Colonic mucosa (tissue), 4 donors: ENCODE data around the gene COMMD2. TPM values are rescaled to one million over a fixed set of nuclear protein-coding genes. Genes with fewer than 3 reads are reported as not detected.

ENCODE experiments used
- DNase-seq: peaks from one replicate; pipeline ENCODE4 v3.0.0-alpha.2; 2020
- H3K27ac ChIP-seq: fragments of 200-600 bp; one replicate; pipeline ENCODE4 v1.8.0; 2021
- H3K27me3 ChIP-seq: fragments of 200-600 bp; one replicate; pipeline ENCODE4 v1.8.0; 2021
- H3K36me3 ChIP-seq: fragments of 200-600 bp; one replicate; pipeline ENCODE4 v1.8.0; 2021
- H3K4me1 ChIP-seq: fragments of 200-600 bp; one replicate; pipeline ENCODE4 v1.8.0; 2021; ENCODE audit warnings: mild to moderate bottlenecking
- H3K4me3 ChIP-seq: fragments of 200-600 bp; one replicate; pipeline ENCODE4 v1.8.0; 2021
- H3K9ac ChIP-seq, 2 donors: one replicate each; pipeline ENCODE4 v1.7.0; 2013; ENCODE audit warnings: control low read depth in 2 of 2, low read depth in 2 of 2, low read length in 2 of 2
- H3K9me3 ChIP-seq: fragments of 200-600 bp; one replicate; pipeline ENCODE4 v1.8.0; 2021
- intact Hi-C: fragments of 100-400 bp; cut with DNase I; formaldehyde crosslinking; loops from one replicate; pipeline ENCODE4 v1.14.1; 2022
- total RNA-seq, 2 donors: library from RNA; stranded (reverse); fragmentation: NEBNext Ultra II Directional in 1 of 2; extraction: Animal tissue kit (Norgen Biotek cat#: 25700) in 1 of 2; gene quantifications; one replicate each; pipeline ENCODE4 v1.2.1, GENCODE V29; 2021
- TF ChIP-seq, protein P1 (sequence below): fragments of 200-600 bp; IDR thresholded peaks from one replicate; pipeline ENCODE4 v1.8.0; 2022; ENCODE audit warnings: antibody characterized with exemption, mild to moderate bottlenecking
- donor health status: healthy.
- donor health status: DM: no; HTN: no; CAD: no.
- donor health status: DM: no; HTN: no; CAD: no.

COMMD2 gene
- total RNA-seq, 2 donors from 2014 or later: 22.5 to 30.7 TPM

DNA sequence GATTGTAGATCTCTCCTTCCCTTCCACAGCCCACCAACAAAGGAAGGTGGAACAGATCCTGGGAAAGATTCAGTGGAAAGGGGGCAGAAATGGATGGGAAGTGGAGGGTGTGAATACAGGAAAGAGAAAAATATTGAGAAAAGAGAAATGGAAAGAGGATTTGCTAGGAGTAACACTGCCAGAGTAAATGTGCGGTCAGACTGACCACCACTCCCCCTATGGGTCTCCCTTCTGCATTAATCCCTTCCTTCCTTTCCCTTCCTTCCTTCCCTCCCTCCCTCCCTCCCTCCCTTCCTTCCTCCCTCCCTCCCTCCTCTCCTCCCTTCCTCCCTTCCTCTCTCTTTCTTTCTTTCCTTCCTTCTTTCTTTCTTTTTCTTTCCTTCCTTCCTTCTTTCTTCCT, 12.0 kb upstream of the COMMD2 start:
- DNase-seq: no peak
- H3K36me3 ChIP-seq: no peaks in the 10 kb centered on the region
- no peaks in the 10 kb centered on the region for H3K9me3 ChIP-seq
- no peaks in the 10 kb centered on the region for H3K4me1 ChIP-seq
- intact Hi-C loops: no loop called here
- peaks cover 9% of the 10 kb centered on the region for H3K27me3 ChIP-seq
- no peak overlapping the region for H3K27ac ChIP-seq
- H3K9ac ChIP-seq: no peak overlapping the region
- no peak overlapping the region for H3K4me3 ChIP-seq
- TF ChIP-seq, protein P1, sequence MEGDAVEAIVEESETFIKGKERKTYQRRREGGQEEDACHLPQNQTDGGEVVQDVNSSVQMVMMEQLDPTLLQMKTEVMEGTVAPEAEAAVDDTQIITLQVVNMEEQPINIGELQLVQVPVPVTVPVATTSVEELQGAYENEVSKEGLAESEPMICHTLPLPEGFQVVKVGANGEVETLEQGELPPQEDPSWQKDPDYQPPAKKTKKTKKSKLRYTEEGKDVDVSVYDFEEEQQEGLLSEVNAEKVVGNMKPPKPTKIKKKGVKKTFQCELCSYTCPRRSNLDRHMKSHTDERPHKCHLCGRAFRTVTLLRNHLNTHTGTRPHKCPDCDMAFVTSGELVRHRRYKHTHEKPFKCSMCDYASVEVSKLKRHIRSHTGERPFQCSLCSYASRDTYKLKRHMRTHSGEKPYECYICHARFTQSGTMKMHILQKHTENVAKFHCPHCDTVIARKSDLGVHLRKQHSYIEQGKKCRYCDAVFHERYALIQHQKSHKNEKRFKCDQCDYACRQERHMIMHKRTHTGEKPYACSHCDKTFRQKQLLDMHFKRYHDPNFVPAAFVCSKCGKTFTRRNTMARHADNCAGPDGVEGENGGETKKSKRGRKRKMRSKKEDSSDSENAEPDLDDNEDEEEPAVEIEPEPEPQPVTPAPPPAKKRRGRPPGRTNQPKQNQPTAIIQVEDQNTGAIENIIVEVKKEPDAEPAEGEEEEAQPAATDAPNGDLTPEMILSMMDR: no peak

DNA sequence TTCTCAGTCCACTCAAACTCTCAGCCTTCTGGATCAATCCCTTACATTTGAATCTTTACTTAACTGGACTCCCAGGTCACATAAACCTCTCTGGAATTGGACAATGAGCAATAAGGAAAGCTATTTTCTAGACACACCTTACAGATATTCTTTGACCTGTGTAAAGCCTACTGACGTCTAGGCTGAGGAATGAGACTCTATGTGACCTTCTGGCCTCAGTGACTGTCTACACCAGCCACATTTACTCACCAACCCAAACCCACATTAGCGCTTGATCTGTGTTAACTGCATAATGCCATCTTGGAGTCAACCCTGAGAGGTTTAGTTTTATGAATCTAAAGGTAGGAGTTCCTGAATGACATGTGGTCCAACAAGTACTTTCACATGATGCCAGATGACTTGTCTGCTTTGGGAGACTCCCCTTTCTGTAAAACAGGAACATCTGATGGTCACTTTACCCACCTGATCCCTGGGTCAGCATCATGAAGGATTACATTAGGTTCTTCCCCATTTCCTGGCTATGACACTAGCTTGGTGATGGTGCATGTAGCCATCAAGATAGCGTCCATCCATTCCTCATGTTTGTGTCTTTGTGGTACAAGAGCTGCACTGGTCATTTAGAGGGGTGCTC, 11.4 kb upstream of the COMMD2 start:
- Histone ChIP-seq H3K9ac (no peak overlapping the region), H3K4me3 (no peak overlapping the region), H3K27me3 (peaks cover 9% of the 10 kb centered on the region), H3K27ac (no peak overlapping the region), H3K36me3 (no peaks in the 10 kb centered on the region), H3K9me3 (no peaks in the 10 kb centered on the region), H3K4me1 (no peaks in the 10 kb centered on the region)
- TF ChIP-seq, protein P1: no peak
- intact Hi-C loops: no loop called here
- no peak for DNase-seq

DNA sequence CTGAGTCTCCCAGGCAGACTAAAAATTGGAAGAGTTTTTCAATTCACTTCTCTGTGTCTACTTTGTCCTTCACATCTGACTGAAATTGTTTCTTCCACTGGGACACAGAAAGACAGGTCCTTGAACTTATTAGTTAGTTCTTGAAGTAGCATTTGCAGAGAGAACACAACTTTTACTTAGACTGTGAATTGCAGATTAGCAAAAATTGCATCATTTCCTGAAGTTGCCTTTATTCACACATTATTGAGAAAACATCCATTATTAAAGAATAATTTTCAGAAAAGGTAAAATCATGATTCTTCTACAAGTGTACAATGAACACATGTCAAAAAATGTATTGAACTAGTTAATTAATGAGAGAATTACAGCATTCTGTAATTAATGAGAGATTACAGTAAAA, 1.4 kb upstream of the COMMD2 start:
- no peak for DNase-seq
- TF ChIP-seq, protein P1: no peak
- no peaks in the 10 kb centered on the region for H3K27me3 ChIP-seq
- no peak overlapping the region for H3K27ac ChIP-seq
- peaks cover 5% of the 10 kb centered on the region for H3K36me3 ChIP-seq
- H3K9ac ChIP-seq: no peak overlapping the region
- H3K4me3 ChIP-seq: no peak overlapping the region
- H3K4me1 ChIP-seq: no peaks in the 10 kb centered on the region
- intact Hi-C loops: no loop called here
- no peaks in the 10 kb centered on the region for H3K9me3 ChIP-seq

DNA sequence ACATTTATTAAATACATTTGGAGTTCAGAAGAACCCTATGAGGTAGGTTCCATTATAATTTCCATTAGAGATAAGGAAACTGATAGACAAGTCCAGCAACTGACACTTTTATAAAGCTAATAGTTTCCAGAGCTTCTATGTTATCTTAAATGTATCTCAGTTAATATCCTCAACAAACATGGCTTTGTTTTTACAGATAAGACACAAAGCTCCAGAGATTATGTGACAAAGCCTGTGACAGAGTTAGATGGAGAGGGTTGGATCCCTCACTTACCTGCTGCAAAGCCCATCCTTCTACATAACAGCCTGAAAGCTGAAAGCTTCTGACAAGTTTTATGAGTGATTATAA, 473 bp upstream of the COMMD2 start:
- H3K36me3 ChIP-seq: peaks cover 5% of the 10 kb centered on the region
- no peaks in the 10 kb centered on the region for H3K9me3 ChIP-seq
- peak overlapping the region in 1 of 2 donors; percentile 89 for H3K9ac ChIP-seq
- H3K27ac ChIP-seq: peak overlapping the region; percentile 56
- intact Hi-C loops: no loop called here
- no peaks in the 10 kb centered on the region for H3K4me1 ChIP-seq
- H3K4me3 ChIP-seq: peak overlapping the region; percentile 91
- TF ChIP-seq, protein P1: no peak
- DNase-seq: no peak
- H3K27me3 ChIP-seq: no peaks in the 10 kb centered on the region

DNA sequence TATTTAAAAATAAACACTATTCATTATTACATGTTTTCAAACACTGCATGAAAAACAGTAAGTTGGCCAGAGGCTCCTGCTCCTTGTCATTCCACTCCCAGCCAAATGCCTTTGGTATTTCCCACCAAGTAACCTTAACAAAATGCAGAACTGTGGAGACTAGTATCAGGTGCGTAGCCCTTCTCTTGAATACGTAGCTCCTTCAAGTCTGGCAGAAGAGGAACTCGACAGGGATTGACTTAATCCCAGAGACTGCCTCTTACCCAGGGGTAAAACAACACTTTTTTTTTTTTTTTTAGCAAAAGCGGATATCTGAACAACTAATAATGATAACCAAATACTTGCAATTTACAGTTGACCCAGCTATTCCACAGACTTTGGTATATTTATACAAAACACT, 738 bp downstream of the COMMD2 start:
- DNase-seq: peak; percentile 17
- TF ChIP-seq, protein P1: no peak
- peak overlapping the region in 1 of 2 donors; percentile 89 for H3K9ac ChIP-seq
- H3K27me3 ChIP-seq: no peaks in the 10 kb centered on the region
- intact Hi-C loops: no loop called here
- no peaks in the 10 kb centered on the region for H3K4me1 ChIP-seq
- peak overlapping the region; percentile 91 for H3K4me3 ChIP-seq
- H3K9me3 ChIP-seq: no peaks in the 10 kb centered on the region
- no peak overlapping the region for H3K27ac ChIP-seq
- H3K36me3 ChIP-seq: peaks cover 14% of the 10 kb centered on the region
